Umbilical cord (tissue), 2 donors: ENCODE results near the gene STK4. TPM values are rescaled to one million over a fixed set of nuclear protein-coding genes. Genes with fewer than 3 reads are reported as not detected.
A peak's percentile ranks its signal among the peaks of the same experiment; 100 is the strongest.

ENCODE experiments used
- DNase-seq: peaks from one replicate; pipeline ENCODE4 v3.0.0-alpha.2; 2015; ENCODE audit warnings: low spot score
- total RNA-seq: library from RNA; depleted of rRNA; stranded (reverse); fragments of >200 nt; gene quantifications from one replicate; pipeline ENCODE4 v1.2.3, GENCODE V29; 2014; ENCODE audit warnings: low replicate concordance; ENCODE audit not compliant: insufficient read depth

The STK4 gene
- total RNA-seq, 1 donor from 2014 or later, result 34.4 TPM

GRCh38 chr20:45028424-45029136 lies 62.3 kb downstream of the STK4 start:
- no peak for DNase-seq

- DNase-seq, result no peak
Observed at GRCh38 chr20:45029884-45030283, 63.6 kb downstream of the STK4 start.

- DNase-seq, result no peak
Observed at GRCh38 chr20:45032276-45032675, 66.0 kb downstream of the STK4 start.

- no peak for DNase-seq
Observed at GRCh38 chr20:45032781-45033180, 66.5 kb downstream of the STK4 start.

GRCh38 chr20:45034436-45034835 lies 68.1 kb downstream of the STK4 start:
- DNase-seq, result no peak

GRCh38 chr20:45036044-45036755 lies 69.9 kb downstream of the STK4 start:
- no peak for DNase-seq

- DNase-seq, result no peak
Observed at GRCh38 chr20:45037050-45037449, 70.7 kb downstream of the STK4 start.

GRCh38 chr20:45037635-45038034 lies 71.3 kb downstream of the STK4 start:
- no peak for DNase-seq

GRCh38 chr20:45038745-45039474 lies 72.6 kb downstream of the STK4 start:
- DNase-seq, result no peak

- DNase-seq, result peak; percentile 5
Observed at GRCh38 chr20:45039475-45039820, 73.1 kb downstream of the STK4 start.

- no peak for DNase-seq
Observed at GRCh38 chr20:45041464-45042337, 75.4 kb downstream of the STK4 start.

- DNase-seq, result no peak
Observed at GRCh38 chr20:45042978-45043377, 76.7 kb downstream of the STK4 start.

- DNase-seq, result peak; percentile 81
Observed at GRCh38 chr20:45044084-45044573, 77.8 kb downstream of the STK4 start.

- DNase-seq, result no peak
Observed at GRCh38 chr20:45044601-45045000, 78.3 kb downstream of the STK4 start.

- DNase-seq, result no peak
Observed at GRCh38 chr20:45047581-45048119, 81.3 kb downstream of the STK4 start.

- no peak for DNase-seq
Observed at GRCh38 chr20:45049438-45049837, 83.1 kb downstream of the STK4 start.

GRCh38 chr20:45049904-45050471 lies 83.7 kb downstream of the STK4 start:
- DNase-seq, result no peak

GRCh38 chr20:45051204-45052060 lies 85.1 kb downstream of the STK4 start:
- no peak for DNase-seq

GRCh38 chr20:45052698-45053429 lies 86.6 kb downstream of the STK4 start:
- no peak for DNase-seq
